Activated T-cell treated with anti-CD3 and anti-CD28 coated beads, Interleukin-2, amount 50 U/mL, for 1 hour (primary cell): Measurements from ENCODE around the gene PRPSAP1.

ENCODE experiments used
- DNase-seq: peaks from one replicate; pipeline ENCODE4 v3.0.0-alpha.2; 2020

PRPSAP1 gene

GRCh38 chr17:76383546-76384221 is 30.0 kb upstream of the PRPSAP1 start:
- DNase-seq: peak; percentile 66

DNA sequence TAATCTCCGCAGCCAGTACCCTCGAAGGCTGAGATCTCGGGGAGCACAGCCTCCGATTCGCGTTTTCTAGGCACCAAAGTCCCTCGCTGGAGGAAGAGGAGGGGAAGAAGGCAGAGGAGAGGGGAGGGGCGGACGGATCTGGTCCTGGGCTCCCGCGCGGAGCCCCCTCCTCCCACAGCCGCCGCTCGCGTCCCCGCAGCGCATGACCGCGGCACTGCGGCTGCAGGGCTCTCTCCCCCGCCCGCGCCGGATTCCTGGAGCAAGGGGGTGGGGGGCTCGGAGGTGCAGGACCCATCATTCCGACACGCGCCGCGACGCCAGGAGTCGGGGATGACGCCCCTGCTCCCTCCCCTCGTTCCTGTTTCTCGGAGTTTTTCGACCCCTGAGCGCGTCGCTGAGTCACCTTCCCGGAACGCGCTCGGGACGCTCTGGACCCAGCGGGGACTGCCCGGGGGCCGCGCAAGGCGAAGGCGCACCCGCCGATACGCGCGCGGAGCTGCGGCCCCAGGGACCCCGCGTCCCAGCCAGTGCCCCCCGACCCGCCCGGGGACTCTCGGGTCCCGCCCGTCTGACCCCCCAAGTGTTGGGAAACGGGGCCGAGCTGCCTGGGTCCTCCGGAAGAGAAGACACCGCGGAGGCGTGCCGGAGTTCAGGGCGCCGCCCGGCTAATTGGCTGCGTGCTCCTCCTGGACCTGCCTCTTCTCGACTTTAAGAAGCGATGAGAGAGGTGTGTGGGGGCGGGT is 29.3 kb upstream of the PRPSAP1 start:
- DNase-seq: no peak

DNA sequence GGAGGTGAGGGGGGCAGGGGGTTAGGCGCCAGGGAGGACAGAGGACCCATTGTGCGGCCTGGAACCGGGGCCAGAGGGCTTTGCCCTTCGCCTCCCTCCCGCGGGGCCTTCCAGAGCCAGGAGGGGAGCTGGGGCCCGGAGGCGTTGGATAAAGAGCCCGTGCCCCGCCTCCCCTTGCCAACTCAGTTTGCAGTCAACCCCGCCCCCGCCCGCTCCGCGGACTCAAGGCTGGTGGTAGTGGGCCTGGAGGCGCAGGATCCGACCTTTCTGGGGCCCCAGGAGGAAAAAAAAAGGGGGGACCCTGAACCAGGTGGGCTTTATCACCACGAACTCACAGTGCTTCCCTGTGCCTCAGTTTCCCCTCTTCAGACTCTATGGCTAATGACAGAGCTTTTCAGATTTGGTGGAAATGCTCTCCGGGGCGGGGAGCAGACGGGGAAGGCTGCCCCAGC is 28.7 kb upstream of the PRPSAP1 start:
- no peak for DNase-seq

GRCh38 chr17:76381633-76382350 is 28.1 kb upstream of the PRPSAP1 start:
- DNase-seq: no peak

GRCh38 chr17:76379646-76380376 is 26.1 kb upstream of the PRPSAP1 start:
- DNase-seq: no peak

- no peak for DNase-seq
These were observed 25.5 kb upstream of the PRPSAP1 start for GRCh38 chr17:76379275-76379641.

GRCh38 chr17:76378548-76379274 is 25.0 kb upstream of the PRPSAP1 start:
- DNase-seq: no peak

DNA sequence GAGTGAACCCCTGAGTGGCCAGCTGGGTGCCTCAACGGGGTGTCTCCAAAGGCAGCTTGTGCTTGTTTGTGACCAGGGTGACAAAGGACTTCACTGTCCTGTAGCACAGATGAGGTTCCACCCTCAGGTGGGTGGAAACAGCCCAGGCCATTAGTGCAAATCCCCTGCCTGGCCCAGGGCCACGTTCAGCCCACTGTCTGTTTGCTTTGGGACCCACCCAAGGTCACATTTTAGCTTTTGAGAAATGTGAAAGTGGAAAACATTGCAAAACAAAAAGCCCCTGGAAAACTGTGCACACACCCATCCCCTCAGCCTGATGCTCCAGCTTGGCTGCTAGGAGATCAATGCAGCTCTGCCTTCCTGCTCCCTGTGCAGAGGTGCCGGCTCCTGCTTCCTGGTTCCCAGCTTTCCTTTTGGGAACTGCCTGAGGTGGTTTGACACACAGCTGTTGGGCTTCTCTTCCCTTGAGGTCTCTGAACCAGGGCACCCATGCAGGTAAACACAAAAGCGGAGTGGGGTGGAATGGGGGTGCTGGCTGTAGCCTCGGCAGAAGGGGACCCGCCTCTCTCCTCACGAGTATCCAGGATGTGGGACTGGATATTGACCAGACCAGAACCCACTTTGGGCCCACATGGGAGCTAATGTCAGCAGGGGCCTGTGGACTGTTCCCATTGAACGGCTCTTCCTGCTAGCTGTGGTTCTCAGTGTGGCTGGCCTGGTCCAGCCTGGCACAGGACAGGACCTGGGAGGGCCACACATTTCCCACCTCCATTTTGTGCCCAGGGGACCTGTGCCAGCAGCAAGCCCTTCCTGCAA is 22.8 kb upstream of the PRPSAP1 start:
- DNase-seq: no peak

GRCh38 chr17:76371656-76372628 is 18.2 kb upstream of the PRPSAP1 start:
- no peak for DNase-seq

DNA sequence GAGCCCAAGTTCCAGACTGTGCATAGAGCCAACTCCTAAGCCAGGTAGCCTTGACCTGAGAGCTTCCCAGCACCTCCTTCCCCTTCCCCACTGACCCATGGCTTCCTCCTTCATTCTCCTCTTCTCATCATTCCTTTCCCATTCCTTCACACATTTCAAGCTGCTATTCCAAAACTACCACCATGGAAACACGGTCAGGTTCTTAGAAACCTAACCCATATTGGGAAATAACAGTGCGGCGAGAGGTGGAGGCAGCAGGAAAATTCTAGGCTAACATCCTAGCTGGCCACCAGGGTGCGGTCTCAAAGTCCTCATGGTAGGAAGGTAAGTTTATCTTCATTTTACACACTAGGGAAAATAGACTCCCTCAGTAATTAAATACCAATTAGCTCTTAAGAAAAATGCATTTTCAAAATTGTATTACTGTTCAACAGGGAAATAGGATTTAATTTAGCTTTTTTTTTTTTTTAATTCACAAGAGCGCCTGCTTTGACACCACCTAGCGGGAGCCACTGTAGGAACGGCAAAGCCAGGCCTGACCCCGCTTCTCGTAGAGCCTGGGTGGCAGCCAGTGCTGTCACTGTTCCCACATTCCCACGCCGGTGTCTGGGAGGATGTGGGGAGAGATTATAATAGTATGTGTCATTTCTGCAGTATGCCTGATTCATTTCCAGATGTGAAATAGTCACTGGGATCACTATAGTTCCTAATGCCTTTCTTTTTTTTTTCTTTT is 16.7 kb upstream of the PRPSAP1 start:
- DNase-seq: no peak

GRCh38 chr17:76369804-76370203 is 16.1 kb upstream of the PRPSAP1 start:
- no peak for DNase-seq

DNA sequence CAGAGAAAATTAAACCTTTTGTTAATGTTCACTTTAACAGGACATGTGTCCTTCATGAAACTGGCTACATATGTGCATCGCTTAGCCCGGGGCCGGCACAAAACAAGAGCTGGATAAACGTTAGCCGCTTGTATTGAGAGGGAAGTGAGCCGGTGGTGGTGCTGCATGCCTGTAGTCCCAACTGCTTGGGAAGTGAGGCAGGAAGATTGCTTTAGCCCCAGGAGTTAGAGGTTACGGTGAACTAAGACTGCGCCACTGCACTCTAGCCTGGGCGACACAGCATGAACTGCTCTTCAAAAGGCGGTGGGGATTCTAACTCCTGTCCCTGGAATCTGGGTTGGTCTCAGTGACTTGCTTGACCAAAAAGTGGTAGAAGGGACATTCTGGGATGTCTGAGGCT is 15.7 kb upstream of the PRPSAP1 start:
- DNase-seq: no peak

- no peak for DNase-seq
These were observed 14.8 kb upstream of the PRPSAP1 start for GRCh38 chr17:76368545-76368944.

DNA sequence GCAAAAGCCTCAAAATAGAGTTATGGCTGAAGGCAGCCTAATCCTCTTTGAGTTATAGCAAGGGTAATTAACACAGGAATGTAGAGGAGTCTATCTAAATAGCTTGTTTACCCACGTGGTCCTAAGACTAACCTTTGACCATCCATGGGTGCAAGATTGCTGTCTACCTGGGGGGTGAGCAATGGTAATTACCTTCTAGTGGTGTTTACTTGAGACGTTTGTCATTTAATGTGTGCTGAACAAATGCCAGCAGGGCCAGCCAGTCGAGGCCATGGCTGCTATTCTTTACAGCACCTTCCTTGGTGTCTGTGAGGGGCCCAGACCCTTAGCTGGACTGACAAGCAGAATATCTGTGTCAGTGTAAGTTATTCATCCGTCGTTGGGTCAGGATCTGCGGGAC is 13.9 kb upstream of the PRPSAP1 start:
- DNase-seq: no peak

GRCh38 chr17:76366247-76366646 is 12.5 kb upstream of the PRPSAP1 start:
- no peak for DNase-seq

GRCh38 chr17:76365256-76365903 is 11.7 kb upstream of the PRPSAP1 start:
- no peak for DNase-seq

- DNase-seq: no peak
These were observed 9.6 kb upstream of the PRPSAP1 start for GRCh38 chr17:76363107-76363842.

- no peak for DNase-seq
These were observed 6.7 kb upstream of the PRPSAP1 start for GRCh38 chr17:76360461-76360860.
